Panc1 (cell line): ENCODE data around the gene NMT1. TPM values are rescaled to one million over a fixed set of nuclear protein-coding genes. Genes with fewer than 3 reads are reported as not detected.

ENCODE experiments used
- ATAC-seq: fragments of 200-7000 bp; cut with Tn5 transposase; 2 replicates; pipeline ENCODE4 v1.9.1; 2020; ENCODE audit warnings: mild to moderate bottlenecking, moderate library complexity
- BruUV-seq: library from RNA; stranded (reverse); fragments of 400-500 nt; replicated peaks from 2 replicates; lab custom pipeline; 2021; lab: Mats Ljungman, UMichigan
- CTCF ChIA-PET: fragments of 300-600 bp; sonication (Branson Sonifier 250); formaldehyde crosslinking; loops from one replicate; lab custom pipeline; 2022; ENCODE audit warnings: antibody characterized with exemption; lab: Charles Lee
- POLR2A ChIA-PET: fragments of 300-600 bp; sonication (Branson Sonifier 250); formaldehyde crosslinking; loops from one replicate; lab custom pipeline; 2022; ENCODE audit warnings: antibody characterized with exemption; lab: Charles Lee
- DNase-seq: peaks from one replicate; pipeline ENCODE4 v3.0.0-alpha.2; 2010; ENCODE audit warnings: low read depth, low spot score
- H3K27ac ChIP-seq: 2 replicates; pipeline ENCODE4 v1.5.1; 2011; ENCODE audit warnings: mild to moderate bottlenecking, low read length, inconsistent platforms
- H3K27me3 ChIP-seq: fragments of 200-500 bp; sonication (Bioruptor generic); 2 replicates; pipeline ENCODE4 v1.6.0; 2014; ENCODE audit warnings: low read length, inconsistent platforms; ENCODE audit not compliant: control insufficient read depth, insufficient read depth
- H3K36me3 ChIP-seq: fragments of 200-500 bp; sonication (Bioruptor generic); 2 replicates; pipeline ENCODE4 v1.5.1; 2014; ENCODE audit warnings: inconsistent platforms, mild to moderate bottlenecking, low read length, moderate library complexity; ENCODE audit not compliant: control insufficient read depth, insufficient read depth
- H3K4me1 ChIP-seq: 2 replicates; pipeline ENCODE4 v1.5.1; 2011; ENCODE audit warnings: inconsistent platforms, mild to moderate bottlenecking, low read length, moderate library complexity; ENCODE audit not compliant: control insufficient read depth, insufficient read depth
- H3K4me3 ChIP-seq, 2 experiments: 2 replicates each; pipeline ENCODE4 v1.5.1; 2011 to 2012; ENCODE audit warnings: low read depth in 2 of 2, low read length in 2 of 2, mild to moderate bottlenecking in 2 of 2, inconsistent platforms in 1 of 2, moderate library complexity in 1 of 2
- H3K9me3 ChIP-seq: fragments of 200-500 bp; sonication (Bioruptor generic); 2 replicates; pipeline ENCODE4 v1.5.1; 2014; ENCODE audit warnings: low read depth, mild to moderate bottlenecking, inconsistent platforms, low read length, moderate library complexity; ENCODE audit not compliant: control insufficient read depth, insufficient read depth
- POLR2AphosphoS5 ChIP-seq: IDR thresholded peaks from 2 replicates; pipeline ENCODE4 v1.6.1; 2012; ENCODE audit warnings: mild to moderate bottlenecking, low read depth, low read length, moderate library complexity
- SIN3A ChIP-seq: IDR thresholded peaks from 2 replicates; pipeline ENCODE4 v1.6.1; 2012; ENCODE audit warnings: low read depth, mild to moderate bottlenecking, low read length, moderate library complexity, borderline replicate concordance; ENCODE audit not compliant: insufficient read depth
- TCF7L2 ChIP-seq: IDR thresholded peaks from 2 replicates; pipeline ENCODE4 v1.6.1; 2011; ENCODE audit warnings: mild to moderate bottlenecking, low read depth, low read length, inconsistent platforms
- in situ Hi-C: cut with HindIII; loops from 2 replicates; pipeline ENCODE4 v1.10.0; 2016; ENCODE audit warnings: low sequenced_read_pairs, low pct_unique_long_range_greater_than_20kb
- intact Hi-C: fragments of 100-400 bp; cut with micrococcal nuclease; formaldehyde crosslinking; loops from one replicate; pipeline ENCODE4 v1.10.0; 2022; ENCODE audit not compliant: unreplicated experiment
- total RNA-seq: library from RNA; stranded (reverse); gene quantifications from one replicate; pipeline ENCODE4 v1.2.1, GENCODE V29; 2021; ENCODE audit not compliant: unreplicated experiment
- TF ChIP-seq, protein P1 (sequence below), 2 experiments: IDR thresholded peaks; 2 replicates each; pipeline ENCODE4 v1.6.1; 2011 to 2012; ENCODE audit warnings: low read depth in 2 of 2, control low read depth in 1 of 2, low read length in 1 of 2, mild to moderate bottlenecking in 1 of 2, moderate library complexity in 1 of 2; ENCODE audit not compliant: insufficient read depth in 1 of 2
- TF ChIP-seq, protein P2 (sequence below): fragments of 450-650 bp; IDR thresholded peaks from 2 replicates; pipeline ENCODE4 v1.5.1; 2017; ENCODE audit warnings: mild to moderate bottlenecking

NMT1 gene
- total RNA-seq, 1 experiment from 2014 or later, result 105 TPM

DNA sequence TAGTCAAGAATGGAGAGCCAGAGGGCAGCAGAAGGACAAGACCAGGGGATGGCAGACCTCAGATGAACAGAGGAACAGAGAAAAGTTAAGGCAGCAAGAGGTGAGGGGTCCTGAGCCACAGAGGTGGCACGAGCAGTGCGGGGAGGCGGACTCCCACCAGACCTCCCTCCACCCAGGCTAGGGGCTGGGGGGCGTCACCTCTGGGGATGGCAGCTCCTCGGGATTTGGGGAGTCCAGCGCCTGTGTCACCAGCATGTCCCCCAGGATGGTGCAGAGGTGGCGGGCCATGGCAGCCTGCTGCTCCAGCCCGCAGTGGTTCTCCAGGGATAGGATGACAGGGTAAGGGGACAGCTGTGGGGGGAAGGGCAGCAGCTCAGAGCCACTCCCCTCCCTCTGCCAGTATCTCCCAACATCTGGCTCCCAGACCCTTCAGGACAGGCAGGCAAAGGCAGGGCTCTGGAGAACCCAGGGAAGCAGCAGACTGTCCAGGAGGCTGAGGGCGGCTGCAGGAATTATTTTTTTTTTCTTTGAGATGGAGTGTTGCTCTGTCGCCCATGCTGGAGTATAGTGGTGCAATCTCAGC is 55.4 kb downstream of the NMT1 start:
- in situ Hi-C loops, result no loop called here
- POLR2A ChIA-PET, result no interaction called here
- no peaks in the 10 kb centered on the region for H3K9me3 ChIP-seq
- CTCF ChIA-PET, result no interaction called here
- no TSS peak for BruUV-seq
- intact Hi-C loops, result no loop called here
- TF ChIP-seq, protein P1, sequence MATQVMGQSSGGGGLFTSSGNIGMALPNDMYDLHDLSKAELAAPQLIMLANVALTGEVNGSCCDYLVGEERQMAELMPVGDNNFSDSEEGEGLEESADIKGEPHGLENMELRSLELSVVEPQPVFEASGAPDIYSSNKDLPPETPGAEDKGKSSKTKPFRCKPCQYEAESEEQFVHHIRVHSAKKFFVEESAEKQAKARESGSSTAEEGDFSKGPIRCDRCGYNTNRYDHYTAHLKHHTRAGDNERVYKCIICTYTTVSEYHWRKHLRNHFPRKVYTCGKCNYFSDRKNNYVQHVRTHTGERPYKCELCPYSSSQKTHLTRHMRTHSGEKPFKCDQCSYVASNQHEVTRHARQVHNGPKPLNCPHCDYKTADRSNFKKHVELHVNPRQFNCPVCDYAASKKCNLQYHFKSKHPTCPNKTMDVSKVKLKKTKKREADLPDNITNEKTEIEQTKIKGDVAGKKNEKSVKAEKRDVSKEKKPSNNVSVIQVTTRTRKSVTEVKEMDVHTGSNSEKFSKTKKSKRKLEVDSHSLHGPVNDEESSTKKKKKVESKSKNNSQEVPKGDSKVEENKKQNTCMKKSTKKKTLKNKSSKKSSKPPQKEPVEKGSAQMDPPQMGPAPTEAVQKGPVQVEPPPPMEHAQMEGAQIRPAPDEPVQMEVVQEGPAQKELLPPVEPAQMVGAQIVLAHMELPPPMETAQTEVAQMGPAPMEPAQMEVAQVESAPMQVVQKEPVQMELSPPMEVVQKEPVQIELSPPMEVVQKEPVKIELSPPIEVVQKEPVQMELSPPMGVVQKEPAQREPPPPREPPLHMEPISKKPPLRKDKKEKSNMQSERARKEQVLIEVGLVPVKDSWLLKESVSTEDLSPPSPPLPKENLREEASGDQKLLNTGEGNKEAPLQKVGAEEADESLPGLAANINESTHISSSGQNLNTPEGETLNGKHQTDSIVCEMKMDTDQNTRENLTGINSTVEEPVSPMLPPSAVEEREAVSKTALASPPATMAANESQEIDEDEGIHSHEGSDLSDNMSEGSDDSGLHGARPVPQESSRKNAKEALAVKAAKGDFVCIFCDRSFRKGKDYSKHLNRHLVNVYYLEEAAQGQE (IDR thresholded peaks at IDR 0.05; ENCODE audit: insufficient read depth in 1 of 2, low read depth in 2 of 2, low read length in 1 of 2), result no peak
- TF ChIP-seq TCF7L2 (no peak), POLR2AphosphoS5 (no peak), SIN3A (no peak)
- TF ChIP-seq, protein P2, sequence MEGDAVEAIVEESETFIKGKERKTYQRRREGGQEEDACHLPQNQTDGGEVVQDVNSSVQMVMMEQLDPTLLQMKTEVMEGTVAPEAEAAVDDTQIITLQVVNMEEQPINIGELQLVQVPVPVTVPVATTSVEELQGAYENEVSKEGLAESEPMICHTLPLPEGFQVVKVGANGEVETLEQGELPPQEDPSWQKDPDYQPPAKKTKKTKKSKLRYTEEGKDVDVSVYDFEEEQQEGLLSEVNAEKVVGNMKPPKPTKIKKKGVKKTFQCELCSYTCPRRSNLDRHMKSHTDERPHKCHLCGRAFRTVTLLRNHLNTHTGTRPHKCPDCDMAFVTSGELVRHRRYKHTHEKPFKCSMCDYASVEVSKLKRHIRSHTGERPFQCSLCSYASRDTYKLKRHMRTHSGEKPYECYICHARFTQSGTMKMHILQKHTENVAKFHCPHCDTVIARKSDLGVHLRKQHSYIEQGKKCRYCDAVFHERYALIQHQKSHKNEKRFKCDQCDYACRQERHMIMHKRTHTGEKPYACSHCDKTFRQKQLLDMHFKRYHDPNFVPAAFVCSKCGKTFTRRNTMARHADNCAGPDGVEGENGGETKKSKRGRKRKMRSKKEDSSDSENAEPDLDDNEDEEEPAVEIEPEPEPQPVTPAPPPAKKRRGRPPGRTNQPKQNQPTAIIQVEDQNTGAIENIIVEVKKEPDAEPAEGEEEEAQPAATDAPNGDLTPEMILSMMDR, result no peak
- H3K36me3 ChIP-seq, result no peaks in the 10 kb centered on the region
- ATAC-seq, result no peak
- H3K4me1 ChIP-seq, result no peaks in the 10 kb centered on the region; the same call in 1 of the 2 replicates
- no peak overlapping the region for H3K4me3 ChIP-seq
- H3K27me3 ChIP-seq, result no peaks in the 10 kb centered on the region
- H3K27ac ChIP-seq, result no peak overlapping the region
- no peak for DNase-seq

DNA sequence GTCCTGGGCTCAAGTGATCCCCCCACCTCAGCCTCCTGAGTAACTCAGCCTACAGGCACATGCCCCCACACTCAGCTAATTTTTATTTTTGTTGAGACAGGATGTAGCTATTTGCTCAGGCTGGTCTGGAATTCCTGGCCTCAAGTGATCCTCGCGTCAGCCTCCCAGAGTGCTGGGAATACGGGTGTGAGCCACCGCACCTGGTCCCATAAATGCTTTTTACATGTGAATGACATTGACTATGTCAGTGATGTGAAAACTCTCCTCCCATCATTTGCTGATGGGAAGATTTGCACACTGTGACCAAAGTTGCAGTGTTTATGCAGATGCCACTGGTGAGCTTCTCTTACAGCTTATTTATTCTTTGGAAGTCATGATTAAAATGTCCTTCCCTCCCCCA is 56.2 kb downstream of the NMT1 start:
- H3K4me1 ChIP-seq, result peaks cover 3% of the 10 kb centered on the region
- CTCF ChIA-PET, result interaction anchor here (0.5 kb wide), 1 partner anchor 80 kb away, joined by 3 read pairs; no protein-coding TSS in a partner anchor
- no TSS peak for BruUV-seq
- POLR2A ChIA-PET, result no interaction called here
- ATAC-seq (no peak), DNase-seq (no peak)
- no peak overlapping the region for H3K4me3 ChIP-seq
- intact Hi-C loops, result no loop called here
- H3K36me3 ChIP-seq, result no peaks in the 10 kb centered on the region
- TF ChIP-seq TCF7L2, result no peak
- TF ChIP-seq, protein P1 (IDR thresholded peaks at IDR 0.05; ENCODE audit: insufficient read depth in 1 of 2, low read depth in 2 of 2, low read length in 1 of 2), result no peak
- TF ChIP-seq POLR2AphosphoS5, result no peak
- TF ChIP-seq, protein P2, result no peak
- no peak for TF ChIP-seq SIN3A
- no peak overlapping the region for H3K27ac ChIP-seq
- no peaks in the 10 kb centered on the region for H3K9me3 ChIP-seq
- no peaks in the 10 kb centered on the region for H3K27me3 ChIP-seq
- in situ Hi-C loops, result no loop called here
